ENCODE data around the gene VEZF1. TPM values are rescaled to one million over a fixed set of nuclear protein-coding genes. Genes with fewer than 3 reads are reported as not detected.

Gene VEZF1
- total RNA-seq, 1 experiment from 2014 or later, result 78.1 TPM

- H3K36me3 ChIP-seq (ENCODE audit: low read depth, low read length), result peaks cover 60% of the 10 kb centered on the region
- peaks cover 65% of the 10 kb centered on the region for H3K79me2 ChIP-seq (ENCODE audit: low read length)
- no peaks in the 10 kb centered on the region for H3K9me2 ChIP-seq (replicated peaks; ENCODE audit: low read length)
- H3K27ac ChIP-seq (ENCODE audit: low read length), result no peak overlapping the region
- TF ChIP-seq CTCF (conservative IDR thresholded peaks at IDR 0.05; ENCODE audit: low read depth, low read length), result peak; percentile 38; the same call in 1 of the 2 replicates
- TF ChIP-seq EZH2phosphoT487 (IDR thresholded peaks at IDR 0.05; ENCODE audit: borderline replicate concordance, low read length), result no peak
- BruUV-seq (replicated peaks), result no TSS peak
- no peaks in the 10 kb centered on the region for H3K9me3 ChIP-seq (ENCODE audit: low read length)
- peaks cover 59% of the 10 kb centered on the region for H4K20me1 ChIP-seq (ENCODE audit: low read length)
- peak overlapping the region; percentile 95 for H3K4me2 ChIP-seq (ENCODE audit: low read length)
- intact Hi-C loops (cut with micrococcal nuclease), result no loop called here
- peaks cover 30% of the 10 kb centered on the region for H3K4me1 ChIP-seq (ENCODE audit: insufficient read depth, low read length)
- no peaks in the 10 kb centered on the region for H3K27me3 ChIP-seq (ENCODE audit: low read length)
- CTCF ChIA-PET, result no interaction called here
- peak overlapping the region; percentile 96 for H3K4me3 ChIP-seq (ENCODE audit: low read length)
- H3K9ac ChIP-seq (ENCODE audit: low read length), result peak overlapping the region; percentile 98
- DNase-seq (no peak), ATAC-seq (no peak)
- no peak overlapping the region for H2AFZ ChIP-seq (ENCODE audit: low read length)
- POLR2A ChIA-PET (ENCODE audit: unreplicated experiment), result no interaction called here
- H3F3A ChIP-seq (ENCODE audit: low read length, unreplicated experiment), result peaks cover 29% of the 10 kb centered on the region
Measured at GRCh38 chr17:58005031-58005727, 17.1 kb upstream of the VEZF1 start.

GRCh38 chr17:58004060-58004459 is 16.0 kb upstream of the VEZF1 start:
- no peak for ATAC-seq
- Histone ChIP-seq H3K36me3 (ENCODE audit: low read depth, low read length) (peaks cover 65% of the 10 kb centered on the region), H3K9me3 (ENCODE audit: low read length) (no peaks in the 10 kb centered on the region), H3K4me3 (ENCODE audit: low read length) (peak overlapping the region; percentile 96), H2AFZ (ENCODE audit: low read length) (no peak overlapping the region), H3K9ac (ENCODE audit: low read length) (peak overlapping the region; percentile 98; the same call in 1 of the 2 replicates), H3K27me3 (ENCODE audit: low read length) (no peaks in the 10 kb centered on the region), H3K9me2 (replicated peaks; ENCODE audit: low read length) (no peaks in the 10 kb centered on the region), H3K27ac (ENCODE audit: low read length) (no peak overlapping the region), H3K79me2 (ENCODE audit: low read length) (peaks cover 65% of the 10 kb centered on the region), H4K20me1 (ENCODE audit: low read length) (peaks cover 65% of the 10 kb centered on the region), H3F3A (ENCODE audit: low read length, unreplicated experiment) (peaks cover 33% of the 10 kb centered on the region), H3K4me1 (ENCODE audit: insufficient read depth, low read length) (peaks cover 30% of the 10 kb centered on the region), H3K4me2 (ENCODE audit: low read length) (peak overlapping the region; percentile 95)
- BruUV-seq (replicated peaks), result no TSS peak
- intact Hi-C loops (cut with micrococcal nuclease), result no loop called here
- ChIA-PET CTCF (no interaction called here), POLR2A (ENCODE audit: unreplicated experiment) (no interaction called here)
- DNase-seq, result no peak
- TF ChIP-seq EZH2phosphoT487 (IDR thresholded peaks at IDR 0.05; ENCODE audit: borderline replicate concordance, low read length) (no peak), EZH2 (IDR thresholded peaks at IDR 0.05; ENCODE audit: low read length, unreplicated experiment) (no peak), CTCF (conservative IDR thresholded peaks at IDR 0.05; ENCODE audit: low read depth, low read length) (no peak)

- peaks cover 30% of the 10 kb centered on the region for H3K4me1 ChIP-seq (ENCODE audit: insufficient read depth, low read length)
- H3K36me3 ChIP-seq (ENCODE audit: low read depth, low read length), result peaks cover 76% of the 10 kb centered on the region
- H3K9ac ChIP-seq (ENCODE audit: low read length), result no peak overlapping the region; the same call in 1 of the 2 replicates
Measured at GRCh38 chr17:58002973-58003372, 14.9 kb upstream of the VEZF1 start.

More at GRCh38 chr17:58002973-58003372, 14.9 kb upstream of the VEZF1 start:
- H3K9me3 ChIP-seq (ENCODE audit: low read length), result no peaks in the 10 kb centered on the region
- intact Hi-C loops (cut with micrococcal nuclease), result no loop called here
- DNase-seq (no peak), ATAC-seq (no peak)
- no peaks in the 10 kb centered on the region for H3K27me3 ChIP-seq (ENCODE audit: low read length)
- TF ChIP-seq EZH2phosphoT487 (IDR thresholded peaks at IDR 0.05; ENCODE audit: borderline replicate concordance, low read length), result no peak
- H3K4me3 ChIP-seq (ENCODE audit: low read length), result peak overlapping the region; percentile 96
- no peaks in the 10 kb centered on the region for H3K9me2 ChIP-seq (replicated peaks; ENCODE audit: low read length)
- no TSS peak for BruUV-seq (replicated peaks)
- peaks cover 65% of the 10 kb centered on the region for H4K20me1 ChIP-seq (ENCODE audit: low read length)
- H3F3A ChIP-seq (ENCODE audit: low read length, unreplicated experiment), result peaks cover 38% of the 10 kb centered on the region
- ChIA-PET POLR2A (ENCODE audit: unreplicated experiment) (interaction anchor here (0.6 kb wide), 1 partner anchor 140 kb away, joined by 3 read pairs; no protein-coding TSS in a partner anchor), CTCF (no interaction called here)
- no peak overlapping the region for H3K27ac ChIP-seq (ENCODE audit: low read length)
- H2AFZ ChIP-seq (ENCODE audit: low read length), result no peak overlapping the region
- H3K79me2 ChIP-seq (ENCODE audit: low read length), result peaks cover 61% of the 10 kb centered on the region
- H3K4me2 ChIP-seq (ENCODE audit: low read length), result peak overlapping the region; percentile 95
